Activated CD4-positive, alpha-beta memory T cell treated with anti-CD3 and anti-CD28 coated beads for 36 hours (primary cell): ENCODE measurements around the gene PEF1. TPM values are rescaled to one million over a fixed set of nuclear protein-coding genes. Genes with fewer than 3 reads are reported as not detected.

ENCODE experiments used
- CTCF ChIA-PET: fragments of 350-600 bp; sonication (Branson Sonifier 250); formaldehyde crosslinking; loops from one replicate; lab custom pipeline; 2021; ENCODE audit warnings: antibody characterized with exemption, inconsistent platforms; lab: Charles Lee
- POLR2A ChIA-PET: fragments of 350-600 bp; sonication (Branson Sonifier 250); formaldehyde crosslinking; loops from one replicate; lab custom pipeline; 2021; ENCODE audit warnings: antibody characterized with exemption; lab: Charles Lee
- DNase-seq: peaks from one replicate; pipeline ENCODE4 v3.0.0-alpha.2; 2020
- H3K27ac Mint-ChIP-seq: one replicate; pipeline ENCODE4 v1.8.0; 2021; ENCODE audit warnings: mixed read lengths
- H3K27me3 Mint-ChIP-seq: one replicate; pipeline ENCODE4 v1.8.0; 2021; ENCODE audit warnings: mixed read lengths
- H3K36me3 Mint-ChIP-seq: one replicate; pipeline ENCODE4 v1.8.0; 2021; ENCODE audit warnings: mixed read lengths
- H3K4me1 Mint-ChIP-seq: one replicate; pipeline ENCODE4 v1.8.0; 2021; ENCODE audit warnings: low read depth, mixed read lengths
- H3K4me3 Mint-ChIP-seq: one replicate; pipeline ENCODE4 v1.8.0; 2021; ENCODE audit warnings: mild to moderate bottlenecking, mixed read lengths
- H3K9me3 Mint-ChIP-seq: one replicate; pipeline ENCODE4 v1.8.0; 2021; ENCODE audit warnings: mixed read lengths
- intact Hi-C: fragments of 100-400 bp; cut with micrococcal nuclease; formaldehyde crosslinking; loops from one replicate; pipeline ENCODE4 v1.15.1; 2023
- total RNA-seq, 2 experiments: library from RNA; stranded (reverse); gene quantifications; one replicate each; pipeline ENCODE4 v1.2.3, GENCODE V29; 2021

PEF1 gene
- total RNA-seq, 2 experiments from 2014 or later = 55.3 to 56.4 TPM

DNA sequence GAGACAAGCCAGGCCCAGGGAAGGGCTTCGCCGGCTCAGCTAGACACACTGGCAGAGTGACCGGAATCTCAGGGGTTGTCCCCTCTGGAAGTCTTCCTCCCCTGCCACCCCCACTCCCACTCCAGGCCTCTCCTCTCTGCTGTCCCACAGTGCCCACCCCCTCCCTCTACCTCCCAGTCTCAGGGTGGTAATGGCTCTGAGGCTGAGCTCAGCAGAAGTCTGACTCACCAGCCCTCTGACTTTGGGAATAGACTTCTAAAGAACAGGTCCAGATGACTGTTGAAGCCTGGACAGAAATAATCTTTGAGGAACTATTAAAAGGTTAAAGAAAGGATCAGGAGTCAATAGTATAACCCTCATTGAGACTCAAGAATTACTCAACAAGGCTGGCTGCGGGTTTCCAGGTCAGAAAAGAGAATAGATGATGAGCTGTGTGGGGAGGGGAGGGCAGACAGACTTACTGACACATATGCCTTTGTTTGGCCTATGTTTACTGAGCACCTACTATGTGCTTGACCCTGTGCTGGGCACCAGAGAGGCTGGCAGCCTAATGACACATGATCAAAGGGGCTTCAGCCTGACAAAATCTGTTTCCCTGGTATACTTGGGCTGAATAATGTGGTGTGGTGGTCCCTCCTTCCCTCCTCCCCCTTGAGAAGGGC is 19.0 kb downstream of the PEF1 start:
- ChIA-PET CTCF (interaction anchor here (1.3 kb wide), 1 partner anchor 8 kb away, joined by 3 read pairs; no protein-coding TSS in a partner anchor), POLR2A (no interaction called here)
- Mint-ChIP-seq H3K36me3 (peaks cover 12% of the 10 kb centered on the region), H3K4me3 (no peak overlapping the region), H3K4me1 (no peaks in the 10 kb centered on the region), H3K27ac (no peak overlapping the region), H3K9me3 (no peaks in the 10 kb centered on the region), H3K27me3 (no peaks in the 10 kb centered on the region)
- intact Hi-C loops = no loop called here
- DNase-seq = peak; percentile 9

- POLR2A ChIA-PET = no interaction called here
- H3K9me3 Mint-ChIP-seq = no peaks in the 10 kb centered on the region
- no peaks in the 10 kb centered on the region for H3K27me3 Mint-ChIP-seq
- H3K4me3 Mint-ChIP-seq = no peak overlapping the region
- H3K4me1 Mint-ChIP-seq = no peaks in the 10 kb centered on the region
- CTCF ChIA-PET = no interaction called here
- H3K36me3 Mint-ChIP-seq = peaks cover 6% of the 10 kb centered on the region
- intact Hi-C loops = no loop called here
- no peak for DNase-seq
- no peak overlapping the region for H3K27ac Mint-ChIP-seq
Measured at GRCh38 chr1:31624731-31625514, 19.8 kb downstream of the PEF1 start.

DNA sequence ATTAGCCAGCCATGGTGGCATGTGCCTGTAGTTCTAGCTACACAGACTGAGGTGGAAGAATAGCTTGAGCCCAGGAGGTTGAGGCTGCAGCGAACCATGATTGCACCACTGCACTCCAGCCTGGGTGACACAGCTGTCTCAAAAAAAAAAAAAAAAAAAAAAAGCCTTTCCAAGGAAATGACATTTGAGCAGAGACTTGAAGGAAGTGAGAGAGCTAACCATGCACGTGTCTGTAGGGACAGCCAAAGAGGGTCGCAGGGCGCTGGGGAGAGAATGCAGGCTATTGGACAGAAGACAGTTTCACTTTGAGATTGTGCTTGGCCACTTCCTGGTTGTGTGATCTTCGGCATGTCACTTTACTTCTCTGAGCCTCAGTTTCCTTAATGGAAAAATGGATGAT is 20.4 kb downstream of the PEF1 start:
- POLR2A ChIA-PET = no interaction called here
- Mint-ChIP-seq H3K4me3 (no peak overlapping the region), H3K4me1 (no peaks in the 10 kb centered on the region), H3K36me3 (peaks cover 6% of the 10 kb centered on the region), H3K27me3 (peaks cover 3% of the 10 kb centered on the region), H3K9me3 (no peaks in the 10 kb centered on the region), H3K27ac (no peak overlapping the region)
- DNase-seq = peak; percentile 11
- intact Hi-C loops = no loop called here
- CTCF ChIA-PET = no interaction called here

- no peaks in the 10 kb centered on the region for H3K9me3 Mint-ChIP-seq
- DNase-seq = peak; percentile 7
- H3K36me3 Mint-ChIP-seq = peaks cover 2% of the 10 kb centered on the region
- H3K27me3 Mint-ChIP-seq = peaks cover 8% of the 10 kb centered on the region
- no peak overlapping the region for H3K27ac Mint-ChIP-seq
- no peak overlapping the region for H3K4me3 Mint-ChIP-seq
- intact Hi-C loops = no loop called here
- ChIA-PET POLR2A (no interaction called here), CTCF (no interaction called here)
- no peaks in the 10 kb centered on the region for H3K4me1 Mint-ChIP-seq
Measured at GRCh38 chr1:31623365-31623764, 21.3 kb downstream of the PEF1 start.

GRCh38 chr1:31621847-31622730 is 22.6 kb downstream of the PEF1 start:
- peaks cover 11% of the 10 kb centered on the region for H3K27me3 Mint-ChIP-seq
- no peaks in the 10 kb centered on the region for H3K9me3 Mint-ChIP-seq
- no peak overlapping the region for H3K4me3 Mint-ChIP-seq
- H3K36me3 Mint-ChIP-seq = peaks cover 2% of the 10 kb centered on the region
- H3K27ac Mint-ChIP-seq = no peak overlapping the region
- DNase-seq = peak; percentile 6
- peaks cover 3% of the 10 kb centered on the region for H3K4me1 Mint-ChIP-seq
- ChIA-PET POLR2A (no interaction called here), CTCF (interaction anchor here (1.0 kb wide), 1 partner anchor 8 kb away, joined by 3 read pairs; no protein-coding TSS in a partner anchor)
- intact Hi-C loops = no loop called here

- H3K36me3 Mint-ChIP-seq = no peaks in the 10 kb centered on the region
- no peak overlapping the region for H3K27ac Mint-ChIP-seq
- peaks cover 17% of the 10 kb centered on the region for H3K27me3 Mint-ChIP-seq
- DNase-seq = no peak
- H3K4me3 Mint-ChIP-seq = no peak overlapping the region
- ChIA-PET CTCF (interaction anchor here (1.0 kb wide), 1 partner anchor 9 kb away, joined by 3 read pairs; no protein-coding TSS in a partner anchor), POLR2A (no interaction called here)
- H3K9me3 Mint-ChIP-seq = no peaks in the 10 kb centered on the region
- intact Hi-C loops = no loop called here
- peaks cover 3% of the 10 kb centered on the region for H3K4me1 Mint-ChIP-seq
Measured at GRCh38 chr1:31621498-31621820, 23.2 kb downstream of the PEF1 start.

DNA sequence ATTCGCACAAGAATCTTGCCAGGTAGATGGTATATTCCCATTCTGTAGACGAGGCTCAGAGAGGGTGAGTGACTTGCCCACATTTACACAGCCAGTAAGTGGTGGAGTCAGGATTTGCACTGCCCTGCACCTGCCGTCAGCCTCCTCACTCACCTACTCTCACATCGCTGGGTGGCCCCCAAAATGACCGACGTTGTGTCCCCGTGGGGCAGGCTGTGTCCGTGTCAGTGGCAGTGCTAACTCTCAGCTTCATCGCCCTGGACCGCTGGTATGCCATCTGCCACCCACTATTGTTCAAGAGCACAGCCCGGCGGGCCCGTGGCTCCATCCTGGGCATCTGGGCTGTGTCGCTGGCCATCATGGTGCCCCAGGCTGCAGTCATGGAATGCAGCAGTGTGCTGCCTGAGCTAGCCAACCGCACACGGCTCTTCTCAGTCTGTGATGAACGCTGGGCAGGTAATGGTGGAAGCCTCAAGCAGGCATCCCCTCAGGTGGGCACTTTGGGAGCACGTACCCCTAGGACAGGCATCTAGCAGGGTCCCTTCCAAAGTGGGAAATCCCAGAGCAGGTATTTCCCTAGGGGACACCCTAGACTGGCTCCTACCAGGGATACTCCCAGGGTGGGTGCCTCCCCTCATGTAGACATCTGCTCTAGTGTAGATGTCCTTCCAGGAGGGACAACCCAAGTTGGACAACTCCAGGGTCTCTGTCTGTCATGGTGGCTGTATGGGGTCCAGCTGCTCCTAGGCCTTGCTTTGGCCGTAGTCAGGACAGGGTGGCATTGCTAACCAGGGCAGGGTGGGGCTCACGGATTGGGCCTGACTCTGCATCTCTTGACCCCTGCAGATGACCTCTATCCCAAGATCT is 23.8 kb downstream of the PEF1 start:
- intact Hi-C loops = no loop called here
- H3K4me1 Mint-ChIP-seq = peaks cover 3% of the 10 kb centered on the region
- POLR2A ChIA-PET = no interaction called here
- H3K36me3 Mint-ChIP-seq = no peaks in the 10 kb centered on the region
- H3K4me3 Mint-ChIP-seq = no peak overlapping the region
- no peak for DNase-seq
- no peak overlapping the region for H3K27ac Mint-ChIP-seq
- peaks cover 20% of the 10 kb centered on the region for H3K27me3 Mint-ChIP-seq
- H3K9me3 Mint-ChIP-seq = no peaks in the 10 kb centered on the region
- CTCF ChIA-PET = interaction anchor here (0.6 to 1.0 kb wide), 3 partner anchors 10 to 185 kb away, joined by 3 read pairs; no protein-coding TSS in a partner anchor

GRCh38 chr1:31618916-31619846 is 25.5 kb downstream of the PEF1 start:
- peaks cover 24% of the 10 kb centered on the region for H3K27me3 Mint-ChIP-seq
- ChIA-PET POLR2A (no interaction called here), CTCF (interaction anchor here (0.6 to 3.1 kb wide), 18 partner anchors 8 to 213 kb away, joined by 3 to 26 read pairs (median 4); no protein-coding TSS in a partner anchor)
- no peaks in the 10 kb centered on the region for H3K36me3 Mint-ChIP-seq
- H3K4me3 Mint-ChIP-seq = no peak overlapping the region
- no peak for DNase-seq
- no peaks in the 10 kb centered on the region for H3K9me3 Mint-ChIP-seq
- no peak overlapping the region for H3K27ac Mint-ChIP-seq
- intact Hi-C loops = loop anchor here (1.0 kb wide), 1 partner anchor 55 kb away; no protein-coding TSS in a partner anchor
- peaks cover 3% of the 10 kb centered on the region for H3K4me1 Mint-ChIP-seq

DNA sequence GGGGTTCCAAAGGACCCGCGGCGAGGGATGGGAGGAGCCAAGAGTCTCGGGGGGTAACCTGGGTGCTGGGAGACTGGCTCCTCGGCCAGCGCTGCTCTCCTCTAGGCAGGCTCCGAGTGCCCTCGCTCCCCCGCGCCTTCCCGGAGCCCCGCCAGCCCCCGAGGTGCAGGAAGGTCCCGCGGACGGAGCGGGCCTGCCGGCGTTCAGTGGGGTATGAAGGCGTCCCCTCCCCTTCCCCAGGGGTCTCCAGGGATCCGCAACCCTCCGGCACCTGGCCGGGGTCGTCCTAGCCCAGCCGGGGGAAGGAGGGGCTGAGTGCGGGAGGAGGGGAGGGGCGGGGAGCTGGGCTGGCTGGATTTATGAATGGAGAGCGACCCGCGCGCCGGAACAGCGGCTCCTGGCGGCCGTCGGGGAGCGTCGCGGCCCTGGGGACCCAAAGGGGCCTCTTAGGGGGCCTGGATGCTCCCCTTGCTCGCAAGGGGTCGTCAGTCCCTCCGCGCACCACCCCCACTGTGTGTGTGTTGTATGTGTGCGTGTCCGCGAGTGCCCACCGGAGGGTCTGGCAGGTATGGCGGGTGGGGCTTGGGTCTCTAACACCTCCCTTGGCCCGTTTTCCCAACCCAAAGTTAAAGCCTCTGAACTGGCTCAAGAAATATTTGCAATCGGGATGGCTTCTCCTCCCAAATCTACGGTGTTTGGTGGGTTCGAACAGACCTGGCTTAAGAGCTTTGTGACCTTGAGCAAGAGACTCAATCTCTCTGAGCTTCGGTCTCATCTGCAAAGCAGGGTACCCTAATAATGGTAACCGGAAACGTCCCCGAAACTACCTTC is 26.5 kb downstream of the PEF1 start:
- DNase-seq = peak; percentile 53
- H3K9me3 Mint-ChIP-seq = no peaks in the 10 kb centered on the region
- H3K4me3 Mint-ChIP-seq = no peak overlapping the region
- H3K27ac Mint-ChIP-seq = no peak overlapping the region
- peaks cover 3% of the 10 kb centered on the region for H3K4me1 Mint-ChIP-seq
- intact Hi-C loops = loop anchor here (1.0 kb wide), 1 partner anchor 54 kb away; no protein-coding TSS in a partner anchor
- CTCF ChIA-PET = interaction anchor here (0.6 to 3.1 kb wide), 24 partner anchors 8 to 223 kb away, joined by 3 to 26 read pairs (median 4); no protein-coding TSS in a partner anchor
- H3K36me3 Mint-ChIP-seq = no peaks in the 10 kb centered on the region
- POLR2A ChIA-PET = no interaction called here
- peaks cover 24% of the 10 kb centered on the region for H3K27me3 Mint-ChIP-seq
